HG03135 (cell line): ENCODE measurements around the gene SERHL2.
A peak's percentile ranks its signal among the peaks of the same experiment; 100 is the strongest.
"Not testable (repeated sequence)": the region's sequence is repeated elsewhere in the genome, so short reads cannot be mapped to it uniquely, and the experiment has no call there.

Experiments
- ATAC-seq: cut with Tn5 transposase; IDR thresholded peaks from one replicate; pipeline ENCODE4 v1.9.1; 2021; ENCODE audit warnings: mild to moderate bottlenecking, moderate library complexity; ENCODE audit not compliant: unreplicated experiment

Gene SERHL2

DNA sequence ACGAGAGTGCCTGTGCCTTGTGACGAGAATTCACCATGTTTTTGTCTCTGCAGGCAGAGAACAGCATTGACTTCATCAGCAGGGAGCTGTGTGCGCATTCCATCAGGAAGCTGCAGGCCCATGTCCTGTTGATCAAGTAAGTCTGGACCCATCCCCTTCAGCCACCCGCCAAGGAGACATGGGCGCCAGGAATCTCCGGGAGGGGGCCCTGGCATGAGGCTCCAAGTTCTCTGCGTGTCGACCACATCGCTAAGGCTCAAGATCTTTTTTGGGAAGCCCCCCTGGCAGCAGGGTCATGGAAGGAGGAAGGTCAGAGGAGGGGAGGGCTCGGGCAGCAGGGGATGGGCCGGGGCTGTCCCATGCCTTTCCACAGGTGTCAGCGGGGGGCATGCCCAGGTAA is 17.3 kb downstream of the SERHL2 start:
- not testable (repeated sequence) for ATAC-seq

DNA sequence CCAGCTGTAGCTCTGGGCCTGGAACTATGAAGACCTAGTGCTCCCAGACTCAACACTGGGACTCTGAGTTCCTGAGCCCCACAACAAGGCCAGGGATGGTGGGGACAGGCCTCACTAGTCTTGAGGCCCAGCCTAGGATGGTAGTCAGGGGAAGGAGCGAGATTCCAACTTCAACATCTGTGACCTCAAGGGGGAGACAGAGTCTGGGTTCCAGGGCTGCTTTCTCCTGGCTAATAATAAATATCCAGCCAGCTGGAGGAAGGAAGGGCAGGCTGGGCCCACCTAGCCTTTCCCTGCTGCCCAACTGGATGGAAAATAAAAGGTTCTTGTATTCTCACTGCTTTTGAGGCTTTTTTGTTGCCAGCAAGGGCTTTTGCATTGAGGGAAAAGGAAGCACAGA is 20.3 kb downstream of the SERHL2 start:
- not testable (repeated sequence) for ATAC-seq

DNA sequence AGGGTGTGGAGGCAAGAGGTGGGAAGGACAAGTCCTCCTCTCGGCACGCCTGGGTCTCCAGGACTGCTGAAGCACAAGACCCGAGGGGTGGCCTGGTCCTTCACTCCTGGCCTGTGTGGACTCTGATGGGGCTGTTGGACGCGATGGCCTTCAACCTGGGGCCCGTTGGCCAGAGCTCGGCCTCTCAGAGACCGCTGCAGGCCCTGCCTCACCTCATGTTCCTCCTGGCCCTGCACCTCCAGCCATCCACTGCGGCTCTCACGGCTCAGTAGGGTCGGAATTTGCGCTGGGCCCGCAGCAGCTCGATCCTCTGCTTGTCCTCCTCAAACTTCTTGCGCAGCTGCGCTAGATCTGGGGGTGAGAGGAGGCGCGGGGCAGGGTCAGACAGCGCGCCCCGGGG is 20.7 kb downstream of the SERHL2 start:
- not testable (repeated sequence) for ATAC-seq

GRCh38 chr22:42575996-42576574 is 22.3 kb downstream of the SERHL2 start:
- ATAC-seq, result not testable (repeated sequence)

- ATAC-seq, result not testable (repeated sequence)
Observed at GRCh38 chr22:42577141-42577540, 23.4 kb downstream of the SERHL2 start.

DNA sequence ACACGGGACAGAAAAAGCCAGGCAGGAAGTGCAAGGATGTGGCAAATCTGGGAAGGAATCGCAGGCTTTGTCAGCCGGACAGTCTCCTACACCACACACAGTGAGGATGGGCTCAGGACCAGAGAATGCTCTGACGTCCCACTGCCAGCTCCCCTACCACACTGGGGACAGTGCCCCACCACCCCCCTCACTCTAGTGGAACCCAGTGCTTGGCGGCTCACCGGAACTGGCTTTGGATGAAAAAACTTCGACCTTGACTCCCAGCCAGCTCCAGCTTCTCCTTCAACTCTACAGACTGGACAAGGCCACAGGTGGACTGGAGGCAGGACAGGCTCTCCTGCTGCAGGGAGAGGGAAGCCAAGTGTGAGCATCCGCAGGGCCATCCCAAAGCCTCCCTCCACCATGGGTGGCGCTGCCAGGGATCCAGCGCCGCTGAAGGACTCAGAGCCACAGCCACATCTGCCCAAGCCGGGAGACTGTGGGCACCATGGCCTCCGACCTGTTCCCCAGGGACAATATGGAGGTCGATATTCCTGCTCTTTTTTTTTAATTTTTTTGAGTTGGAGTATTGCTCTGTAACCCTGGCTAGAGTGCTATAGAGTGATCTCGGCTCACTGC is 24.0 kb downstream of the SERHL2 start:
- ATAC-seq, result no peak

GRCh38 chr22:42580040-42580439 is 26.3 kb downstream of the SERHL2 start:
- ATAC-seq, result not testable (repeated sequence)

DNA sequence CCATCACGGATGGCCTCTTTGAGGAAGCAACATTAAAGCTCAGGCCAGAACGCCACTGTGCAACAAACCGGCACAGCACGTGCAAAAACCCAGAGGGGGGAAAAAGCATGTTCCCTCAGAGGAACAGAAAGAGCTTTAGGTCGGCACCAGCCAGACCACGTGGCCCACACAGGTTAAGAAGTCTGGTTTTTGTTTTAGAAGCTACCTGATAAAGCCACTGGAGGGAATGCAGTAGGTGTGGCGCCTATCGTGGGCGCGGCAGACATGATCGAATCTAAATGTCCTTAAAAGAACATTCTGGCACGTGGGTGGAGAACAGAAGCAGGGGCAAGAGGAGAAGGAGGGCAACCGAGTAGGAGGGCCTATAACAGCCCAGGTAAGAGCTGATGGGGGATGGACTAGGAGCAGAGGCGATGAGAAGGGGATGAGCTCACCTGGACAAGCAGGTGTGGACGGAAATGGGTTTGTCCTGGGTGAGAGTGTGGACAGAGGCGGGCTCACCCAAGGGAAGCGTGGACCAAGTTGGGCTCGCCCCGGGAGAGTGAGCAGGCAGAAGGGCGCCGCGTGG is 27.5 kb downstream of the SERHL2 start:
- ATAC-seq, result peak; percentile 16

DNA sequence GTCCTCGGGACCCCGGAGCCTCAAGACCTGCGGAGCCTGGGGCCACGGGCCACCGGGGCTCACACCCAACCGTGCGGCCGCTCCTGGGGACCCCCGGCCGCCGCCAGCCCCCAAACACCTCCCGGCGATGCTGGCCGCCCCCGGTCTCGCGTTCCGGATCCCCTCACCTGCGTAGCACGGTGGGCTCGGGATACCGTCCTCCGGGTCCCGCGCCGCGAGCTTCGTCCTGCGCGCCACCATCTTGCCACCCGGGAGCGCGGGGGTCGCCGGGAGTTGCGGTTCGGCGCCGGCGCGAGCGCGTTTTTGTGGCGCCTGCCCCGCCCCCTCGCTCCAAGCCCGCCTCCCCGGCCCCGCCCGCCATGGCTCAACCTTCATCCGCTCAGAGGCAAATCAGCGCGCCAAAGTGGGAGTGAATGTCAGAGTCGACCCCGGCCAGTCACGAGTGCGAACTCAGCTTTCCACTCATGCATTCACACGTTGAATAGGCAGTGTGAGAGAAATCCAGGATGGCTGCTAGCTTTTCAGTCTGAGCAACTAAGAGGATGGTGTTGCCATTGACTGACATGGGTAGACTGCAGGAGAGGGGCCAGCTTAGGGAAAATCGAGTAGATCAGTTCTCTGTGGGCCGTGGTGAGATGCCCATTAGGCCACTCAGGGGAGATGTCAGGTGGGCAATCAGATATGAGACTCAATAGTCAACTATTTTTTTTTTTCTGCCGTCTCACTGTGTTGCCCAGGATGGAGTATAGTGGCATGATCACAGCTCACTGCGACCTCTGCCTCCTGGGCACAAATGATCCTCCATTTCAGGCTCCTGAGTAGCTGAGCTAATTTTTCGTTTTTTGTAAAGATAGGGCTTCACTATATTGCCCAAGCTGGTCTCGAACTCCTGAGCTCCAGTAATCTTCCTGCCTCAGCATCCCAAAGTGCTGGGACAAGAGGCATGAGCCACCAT is 28.3 kb downstream of the SERHL2 start:
- ATAC-seq, result peak; percentile 54

- no peak for ATAC-seq
Observed at GRCh38 chr22:42582987-42583386, 29.2 kb downstream of the SERHL2 start.

DNA sequence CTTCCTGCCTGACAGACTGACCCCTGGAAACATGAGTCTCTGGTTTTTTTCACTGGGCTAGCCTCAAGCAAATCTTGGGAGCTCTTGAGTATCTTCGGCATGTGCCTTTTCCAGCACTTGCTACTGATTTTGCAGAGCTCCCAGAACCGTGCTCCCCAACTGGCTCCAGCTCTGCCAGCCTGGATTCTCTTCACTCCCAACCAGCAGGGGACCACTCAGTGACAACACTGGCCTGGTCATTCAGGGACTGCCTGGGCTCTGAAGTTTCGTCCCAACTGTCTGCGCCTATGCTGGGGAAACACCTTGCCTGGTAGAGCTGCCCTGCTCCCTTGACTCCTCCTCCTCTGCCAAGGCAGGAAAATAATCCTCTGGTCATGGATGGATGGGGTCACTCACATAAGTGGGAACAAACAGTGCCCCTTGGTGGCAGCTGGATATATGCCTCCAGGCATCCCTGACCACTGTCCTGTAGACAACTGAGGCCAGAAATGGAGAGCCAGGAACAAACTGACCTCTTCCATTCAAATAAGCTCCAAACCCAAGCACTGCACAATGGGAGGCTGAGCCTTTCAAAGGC is 30.7 kb downstream of the SERHL2 start:
- ATAC-seq, result no peak

GRCh38 chr22:42585096-42585495 is 31.3 kb downstream of the SERHL2 start:
- no peak for ATAC-seq

- ATAC-seq, result no peak
Observed at GRCh38 chr22:42586381-42586780, 32.6 kb downstream of the SERHL2 start.

- ATAC-seq, result no peak
Observed at GRCh38 chr22:42587588-42588175, 33.9 kb downstream of the SERHL2 start.

GRCh38 chr22:42591987-42592386 is 38.2 kb downstream of the SERHL2 start:
- ATAC-seq, result no peak

GRCh38 chr22:42595434-42595833 is 41.7 kb downstream of the SERHL2 start:
- no peak for ATAC-seq

GRCh38 chr22:42596336-42596735 is 42.6 kb downstream of the SERHL2 start:
- ATAC-seq, result no peak

DNA sequence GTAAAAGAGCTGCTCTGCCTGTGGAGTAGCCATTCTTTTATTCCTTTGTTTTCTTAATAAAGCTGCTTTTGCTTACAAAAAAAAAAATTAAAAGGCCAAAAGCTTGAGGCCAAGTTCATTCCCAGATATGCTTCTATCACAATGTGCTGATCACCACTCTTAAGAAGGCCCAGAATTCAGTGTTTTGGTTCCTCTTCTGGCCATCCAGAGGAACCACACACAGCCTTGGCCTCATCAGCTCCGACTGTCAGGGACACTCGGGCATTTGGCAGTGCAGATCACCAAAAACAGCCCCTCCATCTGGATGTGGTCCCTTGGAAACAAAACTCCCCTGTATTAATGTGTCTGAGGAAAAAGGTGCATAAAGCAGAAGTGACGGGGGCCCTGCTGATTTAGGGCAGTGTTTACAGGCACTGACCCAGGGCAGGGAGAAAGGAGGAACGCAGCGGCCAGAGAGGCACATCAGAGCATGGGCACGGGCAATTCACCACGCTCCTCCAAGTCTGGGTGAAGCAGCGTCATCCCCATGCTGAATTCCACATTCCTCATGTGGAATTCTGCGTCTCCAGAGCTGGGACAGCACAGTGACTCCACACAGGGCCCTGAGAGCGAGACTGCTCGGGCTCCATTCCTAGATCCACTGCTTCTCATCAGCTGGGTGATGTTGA is 43.2 kb downstream of the SERHL2 start:
- no peak for ATAC-seq

DNA sequence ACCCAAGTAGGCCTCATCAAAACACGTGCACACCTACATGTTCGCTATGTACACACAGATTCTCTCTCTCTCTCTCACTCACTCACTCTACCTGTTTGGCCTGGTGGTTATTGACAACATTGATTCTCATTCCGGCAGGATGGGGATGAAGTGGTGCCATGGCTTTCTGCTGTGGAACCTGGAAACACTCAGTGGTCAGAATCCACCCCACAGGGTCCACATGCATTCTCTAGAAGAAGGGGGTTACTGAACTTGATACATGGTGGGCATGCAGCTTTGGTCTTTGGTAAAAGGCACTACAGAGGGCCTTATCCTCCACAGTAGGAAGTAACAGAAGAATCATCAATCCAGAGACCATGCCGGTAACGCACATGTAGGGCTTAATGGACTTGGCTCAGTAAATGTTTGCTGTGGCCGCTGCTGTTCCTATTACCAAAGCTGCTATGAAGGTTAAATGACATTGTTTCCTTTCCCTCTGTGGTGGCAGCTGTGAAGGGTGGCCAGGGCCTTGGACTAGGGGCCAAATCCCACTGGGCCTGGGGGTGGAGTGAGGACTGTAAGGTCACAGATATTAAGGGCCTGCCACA is 48.2 kb downstream of the SERHL2 start:
- no peak for ATAC-seq

DNA sequence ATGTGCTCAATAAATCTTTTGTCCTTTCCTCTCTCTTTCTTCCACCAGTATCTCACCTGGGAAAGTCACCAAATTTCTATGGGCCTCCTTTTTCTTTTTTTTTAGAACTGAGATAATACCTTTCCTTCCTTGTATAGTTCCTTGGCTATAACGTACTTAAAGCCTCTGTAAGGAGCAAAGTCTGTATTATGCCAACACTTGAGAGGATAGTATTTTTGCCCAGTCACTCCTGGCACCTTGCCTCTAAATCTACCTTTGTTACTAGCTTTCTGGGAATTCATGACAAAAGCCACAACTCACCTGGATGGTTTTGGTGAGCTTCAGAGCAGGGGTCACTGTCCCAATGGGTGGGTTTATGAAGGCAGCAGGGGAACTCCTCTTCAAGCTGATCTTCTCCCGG is 48.7 kb downstream of the SERHL2 start:
- ATAC-seq, result no peak
